Tongue (tissue), 2 donors: ENCODE results near the gene DCAKD. TPM values are rescaled to one million over a fixed set of nuclear protein-coding genes. Genes with fewer than 3 reads are reported as not detected.
A peak's percentile ranks its signal among the peaks of the same experiment; 100 is the strongest.

ENCODE experiments used
- DNase-seq: peaks from one replicate; pipeline ENCODE4 v3.0.0-alpha.2; 2015
- total RNA-seq: library from RNA; depleted of rRNA; stranded (reverse); fragments of >200 nt; gene quantifications from one replicate; pipeline ENCODE4 v1.2.3, GENCODE V29; 2014

The DCAKD gene
- 42.6 TPM for total RNA-seq

DNA sequence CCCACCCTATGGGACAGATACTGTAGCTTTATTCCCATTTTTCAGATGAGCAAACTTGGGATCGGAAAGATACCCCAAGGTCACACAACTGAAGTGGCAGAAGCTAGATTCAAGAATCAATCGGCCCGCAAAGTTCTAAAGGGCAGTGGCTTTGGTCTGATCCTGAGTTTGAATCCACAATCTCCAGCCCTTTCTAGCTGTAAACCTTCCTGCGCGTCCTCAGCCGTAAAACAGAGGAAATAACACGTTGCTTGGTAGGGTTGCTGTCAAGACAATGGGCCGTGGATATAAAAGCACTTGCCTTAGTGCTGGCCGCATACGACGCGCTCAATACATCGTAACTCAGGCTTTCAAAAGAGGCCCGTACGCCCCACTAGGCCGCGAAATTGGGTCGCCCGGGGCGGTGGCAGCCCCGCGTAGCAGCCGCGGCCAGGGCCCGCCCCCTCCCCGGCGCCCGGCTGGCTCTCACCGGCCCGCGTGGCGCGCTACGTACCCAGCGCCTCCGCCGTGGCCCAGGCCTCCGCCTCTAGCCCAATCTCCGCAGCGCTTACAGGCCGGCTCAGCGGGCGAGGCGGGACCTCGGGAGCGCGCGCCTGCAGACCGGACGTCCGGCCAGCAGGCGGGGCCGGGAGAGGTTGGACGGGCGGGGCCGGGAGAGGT, at the start of gene DCAKD:
Gene DCAKD, minus strand, starts transcription at position 573 of the 660 bp plus-strand sequence. CDS start 16,747 bp downstream, outside the sequence.
- DNase-seq, result peak; percentile 98

DNA sequence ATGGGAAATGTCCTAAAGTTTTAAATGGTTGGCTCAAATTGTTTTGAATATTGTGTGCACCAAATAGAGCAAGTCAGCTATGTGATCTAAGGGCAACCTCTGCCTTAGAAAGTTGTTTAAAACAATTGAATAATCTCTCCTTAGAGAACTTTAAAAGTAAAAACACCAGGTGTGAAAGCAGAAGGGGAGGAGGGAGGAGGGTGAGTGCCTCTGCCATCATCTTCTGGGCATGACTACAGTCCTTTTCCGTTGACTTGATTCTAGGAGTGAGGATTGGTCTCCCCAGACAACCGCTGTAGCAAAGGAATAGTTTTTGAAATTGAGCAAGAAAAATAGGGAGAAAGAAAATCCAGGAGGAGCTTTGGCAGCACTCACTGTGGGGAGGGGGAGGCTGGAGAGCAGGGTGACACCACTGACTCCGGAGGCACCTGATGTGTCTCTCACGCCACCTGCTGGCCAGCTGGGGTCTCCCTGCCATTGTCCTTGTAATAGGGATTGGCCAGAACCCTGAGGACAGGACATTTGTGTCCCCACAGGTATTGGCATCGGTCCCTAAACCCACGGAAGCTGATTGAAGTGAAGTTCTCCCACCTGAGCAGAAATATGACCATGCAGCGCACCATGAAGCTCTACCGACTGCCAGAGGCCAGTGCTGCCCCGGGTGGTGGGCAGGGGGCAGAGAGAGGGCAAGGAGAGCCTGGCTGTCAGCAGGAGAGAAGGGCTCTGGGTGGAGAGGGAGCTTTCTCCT, 47.6 kb upstream of the DCAKD start:
- DNase-seq, result peak; percentile 91

- DNase-seq, result no peak
Measured at GRCh38 chr17:45098081-45098868, 46.8 kb upstream of the DCAKD start.

DNA sequence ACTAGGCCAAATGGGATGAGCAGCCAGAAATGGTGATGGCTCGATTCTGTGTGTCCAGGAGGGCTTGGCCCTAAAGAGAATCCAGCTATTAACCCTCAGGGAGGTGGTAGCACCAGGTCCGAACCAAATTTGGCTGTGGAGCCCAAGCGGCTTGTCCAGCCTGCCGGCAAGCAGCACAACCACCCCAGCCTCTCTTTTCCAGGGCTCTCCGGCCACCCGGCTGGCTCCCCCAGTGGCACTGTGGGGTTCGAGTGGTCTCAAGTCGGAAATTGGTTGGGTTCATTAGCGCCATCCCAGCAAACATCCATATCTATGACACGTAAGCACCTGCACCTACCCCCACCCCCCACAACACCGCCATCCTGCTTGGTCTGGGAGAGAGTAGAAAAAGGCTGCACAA, 45.5 kb upstream of the DCAKD start:
- no peak for DNase-seq

DNA sequence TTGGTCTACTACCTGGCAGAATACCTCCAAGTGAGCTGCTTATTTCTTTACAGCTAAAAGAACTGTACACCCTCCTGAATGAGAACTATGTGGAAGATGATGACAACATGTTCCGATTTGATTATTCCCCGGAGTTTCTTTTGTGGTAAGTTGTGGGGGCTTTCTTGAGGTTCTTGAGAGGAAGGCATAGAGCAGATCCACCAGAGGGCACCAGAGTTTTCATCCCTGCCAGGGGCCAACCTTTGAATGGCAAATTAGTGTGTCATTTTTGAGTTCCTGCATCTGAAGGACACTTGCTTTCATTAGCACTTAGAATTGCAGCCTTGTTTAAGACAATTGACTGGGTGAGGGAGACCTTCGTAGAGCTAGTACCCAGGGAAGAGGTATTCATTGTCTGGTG, 44.7 kb upstream of the DCAKD start:
- DNase-seq, result no peak

- DNase-seq, result peak; percentile 42
Measured at GRCh38 chr17:45093444-45094110, 42.1 kb upstream of the DCAKD start.

- no peak for DNase-seq
Measured at GRCh38 chr17:45092911-45093430, 41.5 kb upstream of the DCAKD start.

DNA sequence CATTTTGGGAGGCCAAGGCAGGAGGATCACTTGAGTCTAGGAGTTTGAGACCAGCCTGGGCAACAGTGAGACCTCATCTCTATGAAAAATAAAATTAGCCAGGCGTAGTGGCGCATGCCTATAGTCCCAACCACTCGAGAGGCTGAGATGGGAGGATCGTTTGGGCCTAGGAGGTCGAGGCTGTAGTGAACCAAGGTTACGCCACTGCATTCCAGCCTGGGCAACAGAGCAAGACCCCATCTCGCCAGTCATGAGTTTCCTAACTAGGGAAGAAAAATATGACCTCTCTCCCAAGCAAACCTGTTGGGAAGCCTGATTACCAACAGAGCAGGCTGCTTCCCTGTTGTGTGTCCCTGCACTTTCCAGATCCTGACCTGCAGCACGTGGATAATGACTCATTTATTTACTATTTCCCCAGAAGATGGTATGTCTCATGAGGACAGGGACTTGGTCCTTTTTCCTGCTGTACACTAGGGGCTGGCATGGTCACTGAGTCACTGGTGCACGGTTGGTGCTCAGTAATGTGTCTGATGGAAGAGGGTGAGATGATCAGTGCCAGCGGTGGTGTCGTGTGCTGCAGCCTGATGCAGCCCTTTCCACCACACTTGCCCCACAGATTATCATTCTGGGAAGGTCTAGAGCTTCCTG, 40.5 kb upstream of the DCAKD start:
- no peak for DNase-seq

DNA sequence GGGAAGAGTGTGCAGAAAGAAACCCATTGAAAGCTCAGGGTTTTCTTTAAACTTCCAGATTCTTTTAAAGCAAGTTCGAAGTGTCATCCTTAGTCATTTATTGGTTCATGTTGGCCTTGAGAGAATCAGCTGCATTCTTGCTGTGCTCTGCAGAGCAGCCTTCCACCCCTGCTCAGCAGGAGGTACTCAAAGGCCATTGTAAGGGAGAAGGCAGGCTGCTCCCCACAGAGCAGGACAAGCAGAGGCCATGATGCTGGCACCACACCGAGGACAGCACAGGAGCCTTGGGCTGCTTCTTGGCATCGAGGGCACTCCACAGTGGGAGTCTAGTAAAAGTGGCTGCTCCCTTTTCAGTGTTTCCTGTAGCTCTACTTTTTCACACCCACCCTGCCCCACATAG, 39.3 kb upstream of the DCAKD start:
- DNase-seq, result no peak

GRCh38 chr17:45088741-45089140, 37.3 kb upstream of the DCAKD start:
- DNase-seq, result no peak

DNA sequence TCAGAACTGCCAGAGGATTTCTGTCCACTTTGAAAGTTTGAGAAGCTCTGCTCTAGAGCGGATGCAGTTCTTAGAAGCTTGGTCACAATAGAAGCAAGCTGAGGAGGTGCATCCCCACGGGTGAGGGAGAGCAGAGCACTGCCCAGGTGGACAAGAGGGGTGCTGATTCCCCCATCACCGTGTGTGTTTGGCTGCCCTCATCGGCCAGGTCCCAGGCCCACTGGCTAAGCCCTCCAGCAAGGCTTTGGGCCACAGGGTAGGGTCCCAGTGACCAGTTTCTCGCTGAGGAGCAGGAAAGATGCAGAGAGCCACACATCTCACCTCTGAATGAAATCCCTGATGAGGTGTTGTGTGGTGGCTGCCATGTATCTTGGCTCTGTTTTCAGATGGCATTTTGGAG, 36.5 kb upstream of the DCAKD start:
- DNase-seq, result no peak

GRCh38 chr17:45087504-45087975, 36.1 kb upstream of the DCAKD start:
- no peak for DNase-seq

- no peak for DNase-seq
Measured at GRCh38 chr17:45086865-45087503, 35.6 kb upstream of the DCAKD start.

GRCh38 chr17:45086391-45086790, 35.0 kb upstream of the DCAKD start:
- DNase-seq, result no peak

GRCh38 chr17:45081047-45081703, 29.7 kb upstream of the DCAKD start:
- DNase-seq, result no peak

GRCh38 chr17:45077643-45078042, 26.2 kb upstream of the DCAKD start:
- DNase-seq, result no peak

DNA sequence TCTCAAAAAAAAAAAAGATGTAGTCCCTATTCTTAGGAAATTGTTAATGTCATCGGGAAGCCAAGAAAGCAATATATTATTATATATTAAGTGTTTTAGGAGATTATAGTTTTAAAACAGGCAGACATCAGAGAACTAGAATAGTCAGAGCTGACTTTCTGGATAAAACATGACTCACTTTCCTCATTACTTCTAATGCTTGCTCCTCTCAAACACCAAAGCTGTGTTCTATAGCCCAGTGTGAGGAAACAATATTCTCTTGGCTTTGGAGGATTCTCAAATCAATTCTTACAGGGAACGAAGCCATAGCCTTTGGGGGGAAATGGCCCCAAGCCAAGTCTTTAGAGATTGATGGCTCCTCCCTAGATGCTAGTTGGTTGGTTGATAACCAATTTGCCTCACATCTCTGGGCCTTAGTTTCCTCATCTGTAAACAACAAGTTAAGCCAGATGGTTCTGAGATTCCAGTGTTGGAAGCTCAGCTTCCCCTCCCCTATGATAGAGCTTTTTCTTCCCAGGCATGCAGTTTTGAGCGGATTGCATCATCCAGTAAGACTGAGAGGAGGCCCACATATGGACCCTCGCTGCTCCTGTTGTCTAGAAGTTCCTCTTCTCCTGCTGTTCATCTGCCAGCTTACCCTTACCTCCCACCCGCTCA, 22.1 kb upstream of the DCAKD start:
- DNase-seq, result no peak

DNA sequence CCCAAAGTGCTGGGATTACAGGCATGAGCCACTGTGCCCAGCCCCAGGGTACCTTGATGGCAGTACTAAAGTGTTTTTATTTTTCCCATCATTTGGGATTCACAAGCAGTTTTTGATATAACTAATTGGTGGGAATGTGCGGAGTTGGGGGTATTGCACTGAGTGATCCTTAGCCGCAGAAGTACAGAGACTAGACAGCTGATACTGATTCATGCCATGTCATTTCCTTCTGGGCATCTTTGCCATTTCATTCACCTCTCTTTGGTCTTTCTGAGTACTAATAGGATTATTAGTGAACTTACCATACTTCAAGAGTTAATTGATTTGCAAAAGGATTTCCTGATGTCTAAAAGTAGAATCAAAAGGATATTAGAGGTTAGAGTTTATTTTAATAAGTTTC, 19.4 kb upstream of the DCAKD start:
- DNase-seq, result no peak

DNA sequence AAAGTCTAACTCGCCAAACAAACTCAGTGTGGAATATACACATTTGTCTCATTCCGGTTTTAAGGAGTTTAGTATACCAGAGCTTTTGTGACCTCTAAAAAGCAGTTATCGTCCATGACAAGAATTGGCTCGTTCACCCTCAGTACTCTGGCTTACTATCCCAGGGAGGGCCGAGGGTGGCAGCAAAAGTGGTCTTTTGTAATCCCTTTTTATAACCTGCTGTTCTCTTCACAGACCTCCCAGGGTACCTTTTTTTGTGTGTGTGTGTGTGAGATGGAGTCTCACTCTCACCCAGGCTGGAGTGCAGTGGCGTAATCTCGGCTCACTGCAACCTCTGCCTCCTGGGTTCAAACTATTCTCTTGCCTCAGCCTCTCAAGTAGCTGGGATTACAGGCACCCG, 18.6 kb upstream of the DCAKD start:
- DNase-seq, result no peak

DNA sequence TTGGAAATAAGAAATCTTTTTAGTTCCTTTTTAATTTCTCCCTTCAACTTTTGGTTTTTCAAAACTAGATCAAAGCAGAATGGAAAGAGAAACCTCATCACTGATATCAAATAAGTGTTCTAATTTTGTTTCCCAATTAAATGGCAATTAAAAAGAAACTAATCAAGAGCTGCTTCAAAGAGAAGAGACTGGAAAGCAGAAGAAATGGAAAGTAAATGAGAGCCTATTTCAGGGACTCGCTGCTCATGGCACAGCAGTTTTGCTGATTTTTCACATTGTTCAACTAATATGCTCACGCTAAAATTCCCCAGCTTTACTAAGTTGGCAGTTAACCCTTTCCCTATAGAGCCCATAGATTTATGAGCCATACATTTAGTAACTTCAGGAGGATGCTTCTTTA, 16.2 kb upstream of the DCAKD start:
- no peak for DNase-seq
